CD1c-positive myeloid dendritic cell (primary cell): ENCODE measurements around the gene SKAP1.
"Not testable (repeated sequence)": the region's sequence is repeated elsewhere in the genome, so short reads cannot be mapped to it uniquely, and the experiment has no call there.

Source experiments
- DNase-seq: peaks from one replicate; pipeline ENCODE4 v3.0.0-alpha.2; 2016; ENCODE audit errors: extremely low spot score

The SKAP1 gene

DNA sequence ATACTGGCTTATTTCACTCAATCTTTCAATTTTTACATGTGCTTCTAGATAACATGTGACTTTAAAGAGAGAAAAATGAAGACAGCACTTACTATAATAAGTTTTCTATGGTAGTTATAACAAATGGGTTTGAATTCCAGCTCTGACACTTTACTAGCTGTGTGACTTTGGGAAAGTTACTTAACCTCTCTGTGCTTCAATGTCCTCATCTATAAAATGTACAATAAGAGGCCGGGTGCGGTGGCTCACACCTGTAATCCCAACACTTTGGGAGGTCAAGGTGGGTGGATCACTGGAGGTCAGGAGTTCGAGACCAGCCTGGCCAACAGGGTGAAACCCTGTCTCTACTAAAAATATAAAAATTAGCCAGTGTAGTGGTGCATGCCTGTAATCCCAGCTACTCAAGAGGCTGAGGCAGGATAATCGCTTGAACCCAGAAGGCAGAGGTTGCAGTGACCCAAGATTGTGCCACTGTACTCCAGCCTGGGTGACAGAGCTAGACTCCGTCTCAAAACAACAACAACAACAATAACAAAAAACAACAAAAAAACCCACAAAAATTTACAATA lies 184.5 kb downstream of the SKAP1 start:
- DNase-seq, result not testable (repeated sequence)

DNA sequence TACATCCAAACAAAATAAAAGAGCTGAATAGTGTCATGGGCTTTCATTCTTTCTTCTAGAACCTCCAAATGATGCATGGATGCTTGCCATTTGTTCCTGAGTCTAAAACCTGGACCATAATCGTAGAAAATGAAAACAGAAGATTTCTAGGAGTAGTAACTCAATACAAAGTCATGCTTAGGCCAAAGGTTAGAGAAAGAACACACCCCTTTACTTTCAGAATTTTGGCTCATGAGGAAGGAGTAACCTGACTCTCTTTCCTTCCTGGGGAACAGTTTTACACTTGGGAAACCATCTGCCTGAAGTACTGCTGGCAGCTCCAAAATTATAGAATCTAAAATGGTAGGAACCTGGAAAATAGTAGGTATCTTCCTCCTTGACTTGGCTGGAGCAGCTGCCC lies 185.2 kb downstream of the SKAP1 start:
- DNase-seq, result no peak

DNA sequence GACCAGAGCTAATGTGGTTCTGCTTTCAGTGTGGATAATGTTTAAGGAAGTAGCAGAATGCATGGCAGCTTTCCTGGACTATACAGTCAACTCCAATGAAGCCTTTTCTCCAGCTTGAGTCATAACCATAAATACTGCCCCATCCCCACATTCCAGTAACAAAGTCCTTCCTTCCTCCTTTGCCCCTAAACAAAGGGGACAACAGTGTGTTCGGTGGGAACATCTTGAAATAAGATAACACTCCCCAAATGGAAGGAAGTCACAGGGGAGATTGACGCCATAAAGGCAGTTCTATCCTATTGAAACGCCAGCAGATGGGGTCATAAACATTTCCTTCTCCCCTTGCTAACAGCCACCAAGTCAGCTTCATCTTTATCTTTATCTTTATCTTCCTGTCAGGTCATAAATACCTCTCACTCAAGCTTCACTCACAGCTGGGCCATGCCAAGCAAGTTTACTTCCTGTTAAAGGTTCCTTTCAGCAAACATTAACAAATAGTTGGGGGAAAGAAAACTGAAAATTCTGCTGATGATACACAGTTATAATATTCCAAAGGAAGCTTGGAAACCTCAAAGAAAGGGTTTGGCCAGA lies 185.8 kb downstream of the SKAP1 start:
- peak; percentile 51 for DNase-seq

DNA sequence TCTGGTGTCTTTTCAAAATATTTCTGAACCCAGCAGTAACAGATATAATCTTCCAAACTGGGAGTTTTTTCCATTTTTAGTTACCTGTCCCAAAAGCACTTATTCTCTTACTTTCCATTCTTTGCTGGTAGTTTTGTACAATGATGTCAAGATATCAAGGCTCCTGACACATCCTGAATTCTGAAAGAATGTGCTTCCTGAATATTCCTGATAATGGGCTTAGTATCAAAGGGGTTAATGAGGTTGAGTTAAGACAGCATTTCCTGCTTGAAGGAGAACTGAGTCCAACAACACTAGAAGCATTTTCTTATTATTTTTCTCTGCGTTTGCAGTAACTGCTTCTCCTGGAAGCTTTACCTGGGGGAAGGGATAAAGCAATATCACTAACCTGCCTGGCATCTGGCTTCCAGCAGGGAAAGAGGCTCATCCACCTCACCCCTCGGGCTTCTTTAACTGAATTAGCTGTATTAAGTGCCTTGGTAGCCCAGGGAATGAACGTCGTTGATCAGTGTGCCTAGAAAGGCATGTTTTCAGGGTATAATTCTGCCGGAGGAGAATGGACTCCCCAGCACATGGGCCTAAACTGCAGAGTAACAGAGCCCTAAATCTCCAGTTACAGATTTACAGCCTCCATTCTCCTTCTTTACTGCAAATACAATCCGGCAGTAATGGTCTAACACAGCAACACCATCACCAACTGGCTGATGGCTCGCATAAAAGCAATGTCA lies 188.1 kb downstream of the SKAP1 start:
- no peak for DNase-seq

DNA sequence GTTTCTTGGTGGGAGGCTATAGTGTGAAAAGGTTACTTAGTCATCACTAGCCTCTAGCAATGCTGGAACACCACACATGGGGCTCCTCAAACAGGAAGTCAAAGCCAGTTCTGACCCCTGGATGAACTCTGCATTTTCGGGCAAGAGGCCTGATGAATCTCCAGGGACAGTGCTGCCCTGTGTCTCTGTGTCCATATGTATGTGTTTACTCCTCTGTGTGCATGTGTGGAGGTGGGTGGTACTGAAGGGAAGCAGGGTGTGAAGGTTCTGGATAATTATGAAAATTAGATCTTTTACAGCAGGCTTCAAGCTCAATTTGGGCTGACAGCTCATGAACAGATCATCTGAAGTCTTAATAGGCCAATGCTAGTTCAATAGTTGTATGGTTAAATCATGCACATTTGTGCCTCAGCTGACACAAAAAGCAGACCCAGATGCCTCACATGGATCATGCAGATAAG lies 188.9 kb downstream of the SKAP1 start:
- DNase-seq, result peak; percentile 74

DNA sequence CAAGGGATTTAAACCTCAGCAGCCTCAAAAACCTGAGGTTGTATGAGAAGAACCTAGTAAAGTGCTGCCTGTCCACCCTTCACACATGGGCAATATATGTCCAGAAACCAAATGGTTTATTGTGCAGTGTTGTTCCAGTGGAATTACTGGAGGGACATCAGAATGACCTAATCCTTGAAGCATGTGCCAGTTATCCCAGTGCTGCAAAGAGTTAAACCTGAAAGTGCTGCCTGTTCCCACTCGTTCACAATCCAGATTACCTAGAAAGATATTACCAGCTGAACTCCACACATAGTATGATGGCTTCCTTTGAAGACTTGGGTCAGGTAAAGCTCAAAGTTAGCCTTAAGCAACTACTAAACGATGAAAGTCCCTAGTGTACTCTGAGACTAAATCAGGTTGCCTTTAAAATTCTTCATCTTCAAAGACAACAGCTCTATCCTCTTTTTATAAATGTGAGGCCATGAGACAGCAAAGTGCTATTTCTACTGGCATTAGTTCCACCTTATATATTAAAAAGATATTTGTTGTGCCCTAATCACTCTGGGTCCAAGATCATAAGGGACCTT lies 189.4 kb downstream of the SKAP1 start:
- DNase-seq, result no peak

DNA sequence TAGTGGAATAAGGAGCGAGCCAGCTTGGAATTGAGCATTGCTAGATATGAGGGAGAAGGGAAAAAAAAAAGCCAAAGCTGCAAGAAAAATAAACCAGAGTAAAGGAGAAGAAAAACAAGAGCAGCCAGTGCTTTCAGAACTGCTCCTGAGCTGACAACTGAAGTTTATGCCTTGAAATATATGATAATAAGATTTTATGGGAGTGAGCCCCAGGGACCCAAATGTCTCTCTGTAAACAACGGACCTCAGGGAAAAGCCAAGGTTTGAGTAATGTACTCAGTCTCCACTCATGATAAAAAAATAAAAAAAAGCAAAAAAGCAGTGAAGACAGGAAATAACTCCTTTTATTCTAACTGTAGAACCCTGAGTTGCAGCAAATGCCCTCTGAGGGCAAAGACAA lies 189.9 kb downstream of the SKAP1 start:
- DNase-seq, result no peak

DNA sequence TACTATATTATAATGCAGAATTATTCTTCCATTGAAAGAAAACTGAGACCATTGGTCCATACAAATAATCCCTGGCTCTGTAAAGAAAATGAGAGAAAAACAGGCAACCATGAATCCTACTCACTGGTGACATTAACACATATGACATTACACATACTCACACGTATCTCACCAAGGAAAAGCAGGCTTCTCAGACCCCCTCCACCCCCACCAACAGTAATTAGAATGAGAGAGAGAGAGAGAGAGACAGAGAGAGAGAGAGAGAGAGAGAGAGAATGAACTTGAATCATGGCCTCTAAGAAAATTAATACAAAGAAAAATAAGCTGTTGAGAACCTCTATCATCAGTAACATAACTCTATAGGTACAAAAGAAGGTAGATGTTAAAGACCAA lies 190.4 kb downstream of the SKAP1 start:
- no peak for DNase-seq

DNA sequence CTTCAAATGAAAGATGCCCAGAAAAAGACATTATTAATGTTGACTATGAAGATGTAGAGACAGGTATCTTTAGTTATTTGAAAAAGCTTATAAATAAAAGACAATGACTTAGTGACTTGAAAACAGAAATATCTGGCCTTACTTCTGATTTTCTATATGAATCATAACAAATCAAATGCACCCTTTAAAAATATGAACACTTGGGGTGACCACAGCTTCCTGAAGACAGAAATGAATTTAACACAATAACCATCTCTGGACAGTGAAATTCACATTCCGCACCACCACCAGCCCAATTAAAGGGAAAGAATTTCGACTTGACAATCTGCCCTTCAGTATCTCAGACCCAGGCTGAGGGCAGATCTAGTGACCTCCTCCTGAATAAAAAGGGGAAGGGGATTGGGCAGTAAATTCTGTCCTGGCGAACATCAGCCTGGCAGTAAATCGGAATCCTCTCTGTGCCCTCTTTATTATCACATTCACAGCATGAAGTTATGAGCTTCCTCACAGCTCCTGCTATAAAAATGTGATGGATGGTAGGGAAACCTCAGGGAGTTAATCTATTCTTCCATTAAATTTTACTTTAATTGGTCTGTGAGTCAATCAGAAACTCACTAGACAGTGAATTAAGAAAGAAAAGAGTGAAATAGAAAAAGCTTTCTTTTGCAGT lies 190.9 kb downstream of the SKAP1 start:
- DNase-seq, result no peak

DNA sequence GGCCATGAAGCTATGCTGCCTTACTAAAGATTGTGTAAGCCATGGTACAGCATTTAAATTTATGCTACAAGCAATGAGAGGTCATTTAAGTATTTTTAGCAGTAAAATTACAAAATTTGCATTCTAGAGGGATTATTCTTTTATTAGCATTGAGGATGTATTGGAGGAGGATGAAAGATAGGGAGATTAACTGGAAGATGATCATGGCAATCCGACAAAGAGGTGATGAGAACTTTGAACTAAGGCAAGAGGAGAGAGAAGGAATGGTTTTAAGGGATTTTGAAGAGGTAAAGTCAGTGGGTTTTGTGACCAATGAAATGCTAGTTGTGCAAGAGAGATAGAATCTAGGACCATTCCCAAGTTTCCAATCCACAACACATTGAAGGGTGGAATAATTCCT lies 192.6 kb downstream of the SKAP1 start:
- DNase-seq, result no peak

DNA sequence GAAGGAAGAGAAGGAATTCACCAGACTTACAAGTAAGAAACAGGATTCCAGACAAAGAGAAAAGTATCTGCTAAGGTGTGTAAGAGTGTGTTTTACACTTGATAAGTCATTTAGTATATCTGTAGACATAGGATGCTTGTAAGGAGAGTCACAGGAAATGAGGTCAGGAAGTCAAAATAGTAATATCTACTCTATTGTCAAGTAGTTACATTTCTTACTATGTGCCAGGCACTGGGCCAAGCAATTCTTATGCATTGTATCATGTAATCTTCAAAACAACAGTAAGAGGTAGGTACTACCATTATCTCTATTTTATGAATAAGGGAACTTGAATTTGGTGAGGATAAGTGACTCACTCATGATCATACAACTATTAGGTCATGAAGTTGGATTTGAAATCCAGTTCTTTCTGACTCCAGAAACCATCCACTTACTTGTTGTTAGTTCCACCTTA lies 193.3 kb downstream of the SKAP1 start:
- DNase-seq, result no peak

DNA sequence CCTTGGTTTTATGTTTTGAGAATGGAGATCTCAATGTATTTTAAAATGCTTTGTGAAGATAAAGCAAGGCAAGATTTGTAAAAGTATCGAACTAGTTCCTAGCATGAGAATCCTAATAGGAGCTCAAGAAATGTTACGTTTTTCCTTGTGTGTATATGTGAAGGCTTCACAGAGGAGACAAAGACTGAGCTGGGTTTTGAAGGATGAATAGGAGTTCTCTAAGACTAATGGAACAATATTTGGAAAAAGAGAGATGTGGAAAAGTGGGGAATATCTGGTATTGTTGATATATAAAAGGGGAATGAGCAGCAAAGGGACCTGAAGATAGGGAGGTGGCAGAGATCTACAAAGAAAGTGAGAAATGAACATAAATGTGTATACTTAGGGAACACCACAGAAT lies 195.1 kb downstream of the SKAP1 start:
- DNase-seq, result no peak

DNA sequence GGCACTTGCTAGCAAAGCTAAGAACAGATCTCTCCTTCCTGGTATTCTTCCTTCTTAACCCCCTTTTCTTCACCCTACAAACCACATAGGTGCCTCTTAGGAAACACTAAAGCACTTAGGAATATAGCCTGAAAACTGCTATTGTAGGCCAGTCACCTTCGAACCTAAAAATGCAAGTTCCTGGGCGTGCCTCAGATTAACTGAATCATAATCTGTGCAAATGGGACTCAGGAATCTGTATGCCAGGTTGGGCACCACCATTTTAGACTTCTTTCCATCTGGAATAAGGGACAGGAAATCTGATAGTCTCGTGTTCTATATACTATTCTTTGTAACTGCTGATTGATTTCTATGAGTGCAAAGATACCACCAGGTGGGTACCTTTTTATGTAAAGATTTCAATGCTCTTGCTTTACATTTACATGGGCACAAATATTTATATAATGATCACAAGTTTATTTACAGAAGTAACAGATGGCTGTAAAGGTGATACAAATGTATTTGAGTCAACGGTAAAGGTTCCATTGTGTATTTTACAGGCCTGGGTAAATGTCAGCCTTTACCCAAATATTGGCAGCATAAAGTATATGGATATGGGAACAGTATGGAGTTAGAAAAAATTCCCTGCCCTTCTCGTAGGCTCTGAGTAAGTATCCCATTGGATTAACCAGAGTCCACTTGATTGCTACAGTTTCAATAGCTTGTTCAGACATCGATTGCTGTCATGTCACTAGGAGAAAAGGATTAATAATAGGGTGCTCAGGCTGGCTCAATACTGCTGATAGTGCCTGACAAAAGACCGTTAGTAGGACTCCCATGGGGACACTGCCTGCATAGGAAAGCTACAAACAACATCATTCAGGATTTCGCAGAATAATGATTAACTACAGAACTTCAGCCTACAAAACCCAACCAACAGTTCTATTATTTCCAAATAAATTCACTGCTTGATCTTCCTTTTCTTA lies 197.7 kb downstream of the SKAP1 start:
- DNase-seq, result no peak

DNA sequence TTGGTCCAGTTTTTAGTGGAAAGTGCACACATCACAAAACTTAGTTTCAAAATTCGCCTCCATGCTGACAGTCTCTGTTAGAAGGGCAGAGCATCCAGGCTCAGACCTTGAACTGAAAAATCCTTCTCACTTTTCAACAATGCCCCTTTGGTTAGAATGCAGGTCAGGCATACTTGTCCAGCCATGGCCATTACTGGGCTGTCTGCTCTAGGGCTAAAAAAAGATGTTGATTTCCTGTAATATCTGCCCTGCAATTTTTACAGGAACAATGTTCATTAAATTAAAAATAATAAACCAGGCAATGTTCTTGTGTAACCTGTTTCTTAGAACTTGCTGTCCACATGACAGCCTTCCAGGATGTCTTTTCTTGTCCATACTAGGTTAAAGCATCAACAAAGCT lies 200.1 kb downstream of the SKAP1 start:
- DNase-seq, result no peak

DNA sequence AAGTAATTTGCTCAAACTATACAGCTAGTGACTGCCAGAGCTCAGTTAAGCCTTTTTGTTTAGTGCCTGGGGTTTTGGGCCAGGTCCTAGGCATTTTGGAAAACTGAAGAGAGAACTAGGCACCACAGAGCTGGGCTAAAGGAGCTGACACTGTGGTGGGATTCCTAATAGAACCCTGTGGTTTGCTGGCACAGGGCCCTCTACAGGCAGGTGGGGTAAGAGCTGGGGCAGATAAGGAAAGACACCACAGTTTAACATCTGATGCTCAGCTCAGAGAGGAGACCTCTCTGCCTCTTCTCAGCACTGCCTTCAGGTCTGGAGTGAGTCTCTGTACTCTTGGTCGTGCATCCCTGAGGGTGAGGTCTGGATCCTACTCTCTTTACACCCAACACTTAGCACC lies 201.3 kb downstream of the SKAP1 start:
- no peak for DNase-seq

DNA sequence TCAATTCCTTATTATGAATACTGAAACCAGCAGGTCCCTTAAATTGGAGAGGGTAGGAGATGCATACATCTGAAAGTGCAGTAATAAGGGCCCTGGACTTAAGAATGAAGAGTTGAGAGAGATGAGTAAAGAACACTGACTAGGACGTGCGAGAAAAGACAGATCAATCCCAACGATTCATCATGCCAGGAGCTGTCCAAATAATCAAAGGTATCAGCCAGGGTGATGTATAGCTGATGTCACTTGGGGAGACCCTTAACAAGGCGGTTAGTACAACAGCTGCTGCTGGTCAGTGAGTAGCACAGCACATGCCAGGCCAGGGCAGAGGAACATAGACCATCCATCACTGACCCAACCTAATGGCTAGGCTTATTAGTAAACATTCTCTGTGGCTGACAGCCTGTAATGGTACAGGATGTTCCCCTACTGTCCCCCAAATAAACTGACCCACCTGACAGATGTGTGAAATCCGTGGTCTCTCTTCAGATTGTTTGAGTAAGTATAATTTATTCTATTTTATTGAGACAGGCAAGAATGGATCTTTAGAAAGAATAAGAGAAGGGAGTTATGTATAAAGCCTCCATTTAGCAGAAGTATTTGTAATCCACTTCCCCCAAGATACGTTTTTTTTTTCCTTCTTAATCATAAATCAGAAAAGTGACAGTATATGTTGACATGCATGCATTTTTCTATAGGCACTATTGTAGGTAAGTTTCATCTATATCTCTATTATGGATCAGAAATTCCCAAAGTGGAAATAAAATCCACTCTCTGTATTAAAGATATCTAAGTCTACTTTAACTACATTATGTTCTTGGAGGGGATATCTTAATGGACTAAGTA lies 204.1 kb downstream of the SKAP1 start:
- DNase-seq, result no peak

DNA sequence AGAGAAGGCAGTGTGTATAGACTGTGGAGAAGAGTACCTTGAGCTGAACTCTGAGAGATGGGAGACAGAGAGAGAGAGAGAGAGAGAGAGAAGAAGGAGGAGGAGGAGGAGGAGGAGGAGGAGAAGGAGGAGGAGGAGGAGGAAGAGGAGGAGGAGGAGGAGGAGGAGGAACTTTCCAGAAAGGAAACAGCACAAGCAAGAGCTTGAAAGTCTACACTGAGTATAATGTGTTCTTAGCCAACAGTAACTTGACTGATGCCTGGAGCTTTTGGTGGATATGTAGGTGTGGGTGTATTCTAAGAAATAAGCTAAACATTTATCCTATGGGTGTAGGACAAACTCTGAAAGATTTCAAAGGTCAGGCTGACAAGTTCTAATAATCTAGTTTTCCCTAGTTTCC lies 206.1 kb downstream of the SKAP1 start:
- no peak for DNase-seq

DNA sequence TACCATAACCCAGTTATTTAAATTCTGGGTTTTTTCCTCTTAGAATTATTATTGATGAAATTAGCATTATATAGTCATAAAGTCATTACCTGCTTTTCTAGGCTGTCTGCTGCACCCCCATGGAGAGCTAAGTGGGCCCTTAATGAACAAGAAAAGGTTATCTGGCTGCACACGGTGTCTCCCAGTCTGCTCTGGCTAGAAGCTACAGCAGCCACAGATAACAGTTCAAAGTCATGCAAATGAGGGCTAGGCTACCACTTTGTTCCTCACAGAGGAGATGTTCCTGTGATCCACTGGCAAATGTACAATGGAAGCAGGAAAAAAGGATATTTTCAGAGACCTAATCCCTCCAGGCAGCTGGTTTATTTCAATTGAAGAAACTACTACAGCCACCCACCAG lies 210.4 kb downstream of the SKAP1 start:
- no peak for DNase-seq

DNA sequence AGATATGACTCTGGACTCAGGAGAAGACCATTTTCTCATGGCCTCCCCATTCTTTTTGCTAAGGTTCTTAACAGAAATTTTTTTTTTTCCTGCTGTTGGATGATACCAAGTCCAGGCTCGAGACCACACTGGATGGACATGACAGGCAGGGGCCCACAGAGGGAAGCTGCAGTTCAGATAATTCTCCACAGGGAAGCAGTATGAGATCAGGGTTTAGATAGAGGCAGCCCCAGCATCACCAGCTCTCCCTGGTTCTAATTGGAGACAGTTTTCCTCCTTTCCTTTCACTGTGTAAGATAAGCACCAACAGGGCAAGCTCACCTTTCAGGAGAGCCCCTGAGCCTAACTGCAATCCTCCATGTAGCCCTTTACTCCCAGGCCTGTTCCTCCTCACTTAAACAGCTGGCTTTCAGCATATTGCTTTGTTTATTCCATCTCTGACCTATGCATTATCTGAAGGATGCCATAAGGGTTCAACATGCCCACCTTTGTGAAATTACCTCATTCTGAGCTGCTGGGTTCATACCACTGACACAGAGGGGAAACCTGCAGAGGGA lies 214.4 kb downstream of the SKAP1 start:
- peak; percentile 7 for DNase-seq

DNA sequence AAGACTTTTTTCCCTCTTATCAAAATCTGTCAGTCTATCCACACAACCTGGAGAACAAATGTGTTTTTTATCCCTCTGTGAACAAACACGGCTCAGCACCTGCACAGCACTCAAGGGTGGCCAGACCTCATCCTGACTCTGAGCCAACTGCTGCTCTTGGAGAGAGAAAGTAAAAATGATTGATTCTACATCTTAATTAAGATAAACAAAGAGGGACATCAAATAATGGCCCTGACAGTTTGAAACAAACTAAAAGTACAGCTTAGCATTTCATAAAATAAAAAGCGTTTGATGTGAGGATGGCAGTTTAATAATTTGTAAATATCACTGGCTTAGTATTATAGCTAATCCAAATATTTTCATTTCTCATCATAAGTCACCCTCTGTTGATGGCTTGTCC lies 216.2 kb downstream of the SKAP1 start:
- no peak for DNase-seq
